Activated CD4-positive, alpha-beta T cell treated with anti-CD3 and anti-CD28 coated beads, Interleukin-2, amount 10 ng/mL, durations not matched to agents 24 days and 14 days (primary cell): Measurements from ENCODE around the gene KLRF1. TPM values are rescaled to one million over a fixed set of nuclear protein-coding genes. Genes with fewer than 3 reads are reported as not detected.

Source experiments
- total RNA-seq: library from RNA; stranded (reverse); gene quantifications from 2 replicates; pipeline ENCODE4 v1.2.3, GENCODE V29; 2022

KLRF1 gene
- total RNA-seq, 1 donor from 2014 or later, result not detected

Other genes with a start within 250 kb of the KLRF1 start
- gene KLRB1, start 219.6 kb upstream of the KLRF1 start, total RNA-seq, result 0.14 TPM in 1 of 2 replicates, not detected in the other
- gene CLEC2D, start 157.8 kb upstream of the KLRF1 start, total RNA-seq, result 386 and 391 TPM in 2 replicates
- 5.3 and 9.1 TPM in 2 replicates for gene CLECL1, start 94.4 kb upstream of the KLRF1 start, total RNA-seq
- gene CD69, start 66.6 kb upstream of the KLRF1 start, total RNA-seq, result 106 and 111 TPM in 2 replicates
- gene CLEC2B, start 41.9 kb downstream of the KLRF1 start, total RNA-seq, result 13.0 and 13.1 TPM in 2 replicates
- not detected in 2 replicates for gene KLRF2, start 54.0 kb downstream of the KLRF1 start, total RNA-seq
- not detected in 2 replicates for gene CLEC2A, start 104.9 kb downstream of the KLRF1 start, total RNA-seq
- 0.28 TPM in 1 of 2 replicates, not detected in the other for gene CLEC12A, start 143.9 kb downstream of the KLRF1 start, total RNA-seq
- gene CLEC1B, start 171.6 kb downstream of the KLRF1 start, total RNA-seq, result not detected in 2 replicates
- not detected in 2 replicates for gene CLEC12B, start 183.1 kb downstream of the KLRF1 start, total RNA-seq
- not detected in 2 replicates for gene CLEC9A, start 203.2 kb downstream of the KLRF1 start, total RNA-seq